WTC11 (cell line): Measurements from ENCODE around the gene ATP10D. TPM values are rescaled to one million over a fixed set of nuclear protein-coding genes. Genes with fewer than 3 reads are reported as not detected.

Experiments used
- ATAC-seq: fragments of 200-7000 bp; cut with Tn5 transposase; 2 replicates; pipeline ENCODE4 v1.10.0; 2021; ENCODE audit warnings: mild to moderate bottlenecking, moderate library complexity
- CTCF ChIA-PET: fragments of 300-600 bp; sonication (Branson Sonifier 250); formaldehyde crosslinking; loops from one replicate; lab custom pipeline; 2021; ENCODE audit warnings: antibody characterized with exemption; lab: Charles Lee
- POLR2A ChIA-PET: fragments of 350-600 bp; sonication (Branson Sonifier 250); formaldehyde crosslinking; loops from one replicate; lab custom pipeline; 2021; ENCODE audit warnings: antibody characterized with exemption; lab: Charles Lee
- DNase-seq: peaks from one replicate; pipeline ENCODE4 v3.0.0; 2021; ENCODE audit warnings: low spot score
- H3K27ac Mint-ChIP-seq: 2 replicates; pipeline ENCODE4 v1.8.0; 2021; ENCODE audit warnings: mixed read lengths
- H3K27me3 Mint-ChIP-seq: 2 replicates; pipeline ENCODE4 v1.8.0; 2021; ENCODE audit warnings: low read depth, mild to moderate bottlenecking, moderate library complexity, mixed read lengths
- H3K36me3 Mint-ChIP-seq: 2 replicates; pipeline ENCODE4 v1.8.0; 2021; ENCODE audit warnings: mixed read lengths
- H3K4me1 Mint-ChIP-seq: 2 replicates; pipeline ENCODE4 v1.8.0; 2022; ENCODE audit warnings: mixed read lengths
- H3K4me3 Mint-ChIP-seq: 2 replicates; pipeline ENCODE4 v1.8.0; 2021; ENCODE audit warnings: mild to moderate bottlenecking, moderate library complexity, mixed read lengths
- H3K9me3 Mint-ChIP-seq: 2 replicates; pipeline ENCODE4 v1.8.0; 2021; ENCODE audit warnings: mixed read lengths
- ARID4B ChIP-seq: sonication (generic); formaldehyde crosslinking; IDR thresholded peaks from 2 replicates; pipeline ENCODE4 v1.8.0; 2023; ENCODE audit warnings: missing genetic modification reagents, mild to moderate bottlenecking, borderline replicate concordance
- ATF1 ChIP-seq: sonication (generic); formaldehyde crosslinking; IDR thresholded peaks from 2 replicates; pipeline ENCODE4 v1.8.1; 2023; ENCODE audit warnings: mild to moderate bottlenecking, moderate library complexity, missing genetic modification reagents
- ATF3 ChIP-seq: sonication (generic); formaldehyde crosslinking; conservative IDR thresholded peaks from 2 replicates; pipeline ENCODE4 v1.8.1; 2022; ENCODE audit warnings: mild to moderate bottlenecking, missing genetic modification reagents
- CBFB ChIP-seq: sonication (generic); formaldehyde crosslinking; IDR thresholded peaks from 2 replicates; pipeline ENCODE4 v1.8.1; 2022; ENCODE audit warnings: mild to moderate bottlenecking, low read depth, missing genetic modification reagents
- E2F5 ChIP-seq: sonication (generic); formaldehyde crosslinking; IDR thresholded peaks from 2 replicates; pipeline ENCODE4 v1.8.1; 2022; ENCODE audit warnings: mild to moderate bottlenecking, moderate library complexity, missing genetic modification reagents
- ESRRA ChIP-seq: sonication (generic); formaldehyde crosslinking; IDR thresholded peaks from 2 replicates; pipeline ENCODE4 v1.8.1; 2022; ENCODE audit warnings: mild to moderate bottlenecking, missing genetic modification reagents, borderline replicate concordance
- JAZF1 ChIP-seq: fragments of 250-450 bp; sonication (Bioruptor Pico); IDR thresholded peaks from 2 replicates; pipeline ENCODE4 v1.9.0; 2021; ENCODE audit warnings: moderate library complexity, mild to moderate bottlenecking, inconsistent platforms
- NFYB ChIP-seq: sonication (generic); formaldehyde crosslinking; conservative IDR thresholded peaks from 2 replicates; pipeline ENCODE4 v1.8.0; 2022; ENCODE audit warnings: low read depth, missing genetic modification reagents
- NR3C1 ChIP-seq: sonication (generic); formaldehyde crosslinking; conservative IDR thresholded peaks from 2 replicates; pipeline ENCODE4 v1.8.1; 2023; ENCODE audit warnings: low read depth, mild to moderate bottlenecking, missing genetic modification reagents
- SP1 ChIP-seq: sonication (generic); formaldehyde crosslinking; conservative IDR thresholded peaks from 2 replicates; pipeline ENCODE4 v1.8.1; 2022; ENCODE audit warnings: missing genetic modification reagents
- TCF7 ChIP-seq: sonication (generic); formaldehyde crosslinking; IDR thresholded peaks from 2 replicates; pipeline ENCODE4 v1.8.0; 2022; ENCODE audit warnings: mild to moderate bottlenecking, low read depth, missing genetic modification reagents, moderate library complexity
- TEAD4 ChIP-seq: sonication (generic); formaldehyde crosslinking; IDR thresholded peaks from 2 replicates; pipeline ENCODE4 v1.8.0; 2022; ENCODE audit warnings: mild to moderate bottlenecking, missing genetic modification reagents
- USF1 ChIP-seq: sonication (generic); formaldehyde crosslinking; IDR thresholded peaks from 2 replicates; pipeline ENCODE4 v1.8.0; 2022; ENCODE audit warnings: mild to moderate bottlenecking, missing genetic modification reagents
- USF2 ChIP-seq: sonication (generic); formaldehyde crosslinking; IDR thresholded peaks from 2 replicates; pipeline ENCODE4 v1.8.1; 2023; ENCODE audit warnings: mild to moderate bottlenecking, missing genetic modification reagents, moderate library complexity
- ZBTB21 ChIP-seq: sonication (generic); formaldehyde crosslinking; IDR thresholded peaks from 2 replicates; pipeline ENCODE4 v1.8.1; 2023; ENCODE audit warnings: mild to moderate bottlenecking, missing genetic modification reagents, borderline replicate concordance
- ZNF232 ChIP-seq: sonication (generic); formaldehyde crosslinking; IDR thresholded peaks from 2 replicates; pipeline ENCODE4 v1.8.0; 2022; ENCODE audit warnings: mild to moderate bottlenecking, missing genetic modification reagents
- ZNF317 ChIP-seq: sonication (generic); formaldehyde crosslinking; IDR thresholded peaks from 2 replicates; pipeline ENCODE4 v1.8.1; 2023; ENCODE audit warnings: low read depth, mild to moderate bottlenecking, moderate library complexity, missing genetic modification reagents, borderline replicate concordance
- ZNF416 ChIP-seq: fragments of 250-450 bp; sonication (Bioruptor Pico); IDR thresholded peaks from 2 replicates; pipeline ENCODE4 v1.9.0; 2021; ENCODE audit warnings: mild to moderate bottlenecking, inconsistent platforms
- total RNA-seq: library from RNA; stranded (reverse); gene quantifications from 3 replicates; pipeline ENCODE4 v1.2.3, GENCODE V29; 2021
- TF ChIP-seq, protein P1 (sequence below): sonication (generic); formaldehyde crosslinking; IDR thresholded peaks from 2 replicates; pipeline ENCODE4 v1.8.1; 2023; ENCODE audit warnings: mild to moderate bottlenecking, missing genetic modification reagents, moderate library complexity
- TF ChIP-seq, protein P2 (sequence below): sonication (generic); formaldehyde crosslinking; IDR thresholded peaks from 2 replicates; pipeline ENCODE4 v1.8.0; 2022; ENCODE audit warnings: missing genetic modification reagents

Gene ATP10D
- total RNA-seq, 1 experiment from 2014 or later = 3.1 TPM

GRCh38 chr4:47493238-47494123, 8.4 kb downstream of the ATP10D start:
- no peak overlapping the region for H3K27ac Mint-ChIP-seq
- ATAC-seq (no peak), DNase-seq (no peak)
- TF ChIP-seq E2F5 (CRISPR knock-in tag) (no peak), ZNF317 (CRISPR knock-in tag) (no peak), USF1 (CRISPR knock-in tag) (no peak), CBFB (CRISPR knock-in tag) (no peak)
- H3K27me3 Mint-ChIP-seq = no peaks in the 10 kb centered on the region
- ChIA-PET CTCF (no interaction called here), POLR2A (no interaction called here)
- no peaks in the 10 kb centered on the region for H3K4me1 Mint-ChIP-seq
- H3K36me3 Mint-ChIP-seq = no peaks in the 10 kb centered on the region
- H3K9me3 Mint-ChIP-seq = peaks cover 7% of the 10 kb centered on the region
- no peak overlapping the region for H3K4me3 Mint-ChIP-seq

DNA sequence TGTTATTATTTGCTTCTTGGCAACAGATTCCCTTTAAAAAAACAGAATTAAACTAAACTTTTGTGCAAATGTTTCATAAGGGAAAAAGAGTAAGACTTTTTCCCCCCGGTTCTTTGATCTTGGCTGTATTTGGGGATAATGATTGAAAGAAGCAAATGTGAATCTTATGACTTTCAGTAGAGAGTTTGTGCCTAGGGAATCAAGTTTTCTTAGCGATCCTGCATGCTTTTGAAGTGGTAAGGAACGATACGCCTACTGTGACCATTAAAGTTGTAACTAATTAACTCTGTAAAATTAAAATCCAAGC, 9.0 kb downstream of the ATP10D start:
- ATAC-seq = no peak
- no peak overlapping the region for H3K27ac Mint-ChIP-seq
- POLR2A ChIA-PET = no interaction called here

More for the DNA sequence above, 9.0 kb downstream of the ATP10D start:
- DNase-seq = no peak
- Mint-ChIP-seq H3K36me3 (no peaks in the 10 kb centered on the region), H3K4me1 (no peaks in the 10 kb centered on the region), H3K9me3 (peaks cover 1% of the 10 kb centered on the region), H3K27me3 (no peaks in the 10 kb centered on the region), H3K4me3 (no peak overlapping the region)
- CTCF ChIA-PET = no interaction called here
- no peak for TF ChIP-seq NR3C1 (CRISPR knock-in tag)
- TF ChIP-seq ATF1 (CRISPR knock-in tag) = no peak
- TF ChIP-seq, protein P1, sequence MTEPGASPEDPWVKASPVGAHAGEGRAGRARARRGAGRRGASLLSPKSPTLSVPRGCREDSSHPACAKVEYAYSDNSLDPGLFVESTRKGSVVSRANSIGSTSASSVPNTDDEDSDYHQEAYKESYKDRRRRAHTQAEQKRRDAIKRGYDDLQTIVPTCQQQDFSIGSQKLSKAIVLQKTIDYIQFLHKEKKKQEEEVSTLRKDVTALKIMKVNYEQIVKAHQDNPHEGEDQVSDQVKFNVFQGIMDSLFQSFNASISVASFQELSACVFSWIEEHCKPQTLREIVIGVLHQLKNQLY (CRISPR knock-in tag) = no peak
- TF ChIP-seq ZBTB21 (CRISPR knock-in tag) = no peak
- no peak for TF ChIP-seq SP1 (CRISPR knock-in tag)
- no peak for TF ChIP-seq NFYB
- TF ChIP-seq USF2 (CRISPR knock-in tag) = no peak
- no peak for TF ChIP-seq ZNF317 (CRISPR knock-in tag)
- TF ChIP-seq, protein P2, sequence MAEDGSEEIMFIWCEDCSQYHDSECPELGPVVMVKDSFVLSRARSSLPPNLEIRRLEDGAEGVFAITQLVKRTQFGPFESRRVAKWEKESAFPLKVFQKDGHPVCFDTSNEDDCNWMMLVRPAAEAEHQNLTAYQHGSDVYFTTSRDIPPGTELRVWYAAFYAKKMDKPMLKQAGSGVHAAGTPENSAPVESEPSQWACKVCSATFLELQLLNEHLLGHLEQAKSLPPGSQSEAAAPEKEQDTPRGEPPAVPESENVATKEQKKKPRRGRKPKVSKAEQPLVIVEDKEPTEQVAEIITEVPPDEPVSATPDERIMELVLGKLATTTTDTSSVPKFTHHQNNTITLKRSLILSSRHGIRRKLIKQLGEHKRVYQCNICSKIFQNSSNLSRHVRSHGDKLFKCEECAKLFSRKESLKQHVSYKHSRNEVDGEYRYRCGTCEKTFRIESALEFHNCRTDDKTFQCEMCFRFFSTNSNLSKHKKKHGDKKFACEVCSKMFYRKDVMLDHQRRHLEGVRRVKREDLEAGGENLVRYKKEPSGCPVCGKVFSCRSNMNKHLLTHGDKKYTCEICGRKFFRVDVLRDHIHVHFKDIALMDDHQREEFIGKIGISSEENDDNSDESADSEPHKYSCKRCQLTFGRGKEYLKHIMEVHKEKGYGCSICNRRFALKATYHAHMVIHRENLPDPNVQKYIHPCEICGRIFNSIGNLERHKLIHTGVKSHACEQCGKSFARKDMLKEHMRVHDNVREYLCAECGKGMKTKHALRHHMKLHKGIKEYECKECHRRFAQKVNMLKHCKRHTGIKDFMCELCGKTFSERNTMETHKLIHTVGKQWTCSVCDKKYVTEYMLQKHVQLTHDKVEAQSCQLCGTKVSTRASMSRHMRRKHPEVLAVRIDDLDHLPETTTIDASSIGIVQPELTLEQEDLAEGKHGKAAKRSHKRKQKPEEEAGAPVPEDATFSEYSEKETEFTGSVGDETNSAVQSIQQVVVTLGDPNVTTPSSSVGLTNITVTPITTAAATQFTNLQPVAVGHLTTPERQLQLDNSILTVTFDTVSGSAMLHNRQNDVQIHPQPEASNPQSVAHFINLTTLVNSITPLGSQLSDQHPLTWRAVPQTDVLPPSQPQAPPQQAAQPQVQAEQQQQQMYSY (CRISPR knock-in tag) = no peak
- no peak for TF ChIP-seq TEAD4 (CRISPR knock-in tag)
- no peak for TF ChIP-seq ZNF232 (CRISPR knock-in tag)
- no peak for TF ChIP-seq TCF7
- TF ChIP-seq ZNF416 (CRISPR knock-in tag) = no peak
- no peak for TF ChIP-seq ESRRA (CRISPR knock-in tag)
- TF ChIP-seq ATF3 = no peak
- TF ChIP-seq JAZF1 (CRISPR knock-in tag) = no peak
- no peak for TF ChIP-seq ARID4B (CRISPR knock-in tag)
